SK-N-MC (cell line): Measurements from ENCODE around the gene SLN.

Experiments
- EZH2 ChIP-seq: fragments of 200-600 bp; sonication (generic); IDR thresholded peaks from one replicate; pipeline ENCODE4 v1.6.1; 2017; ENCODE audit warnings: antibody characterized with exemption
- POLR2AphosphoS5 ChIP-seq: IDR thresholded peaks from 2 replicates; pipeline ENCODE4 v1.6.1; 2012; ENCODE audit warnings: mild to moderate bottlenecking, low read depth, low read length, borderline replicate concordance

DNA sequence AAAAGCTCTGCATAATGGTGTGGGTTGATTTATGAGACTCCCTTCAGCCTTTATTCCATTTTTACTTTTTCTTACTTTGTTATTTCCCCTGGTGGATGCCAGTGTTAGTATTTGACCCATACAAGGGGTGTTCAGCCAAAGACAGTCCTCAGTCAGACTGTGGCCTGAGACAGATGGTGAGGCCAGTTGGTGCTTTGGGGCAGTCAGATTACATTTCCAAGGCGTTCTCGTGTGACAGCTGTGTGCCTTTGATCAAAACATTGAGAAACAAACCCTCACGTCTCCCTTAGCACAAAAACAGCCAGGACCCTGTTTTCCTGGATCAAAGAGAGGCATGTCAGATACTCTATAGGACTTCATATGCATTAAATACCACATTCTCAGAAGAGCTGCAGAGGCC lies 31.3 kb upstream of the SLN start:
- TF ChIP-seq EZH2 (no peak), POLR2AphosphoS5 (no peak)
